Mesenchymal stem cell (in vitro differentiated cells and primary cell): Measurements from ENCODE around the gene HIRA.

Experiments used
- DNase-seq: peaks from one replicate; pipeline ENCODE4 v3.0.0-alpha.2; 2013
- H2AFZ ChIP-seq: one replicate; pipeline ENCODE4 v1.6.1; 2013; ENCODE audit warnings: low read depth, mild to moderate bottlenecking, control low read depth, inconsistent platforms, low read length, moderate library complexity
- H2AK5ac ChIP-seq: 2 replicates; pipeline ENCODE4 v1.6.1; 2013; ENCODE audit warnings: low read length, moderate library complexity, mild to moderate bottlenecking, inconsistent platforms; ENCODE audit not compliant: severe bottlenecking
- H2BK120ac ChIP-seq: one replicate; pipeline ENCODE4 v1.6.1; 2013; ENCODE audit warnings: low read depth, mild to moderate bottlenecking, inconsistent platforms, low read length, moderate library complexity
- H2BK12ac ChIP-seq, 2 experiments: one replicate each; pipeline ENCODE4 v1.6.1; 2013; ENCODE audit warnings: inconsistent platforms in 2 of 2, low read length in 2 of 2, mild to moderate bottlenecking in 2 of 2, moderate library complexity in 2 of 2, control low read depth in 1 of 2
- H2BK15ac ChIP-seq: one replicate; pipeline ENCODE4 v1.6.1; 2013; ENCODE audit warnings: mild to moderate bottlenecking, low read depth, inconsistent platforms; ENCODE audit not compliant: poor library complexity, severe bottlenecking
- H2BK5ac ChIP-seq: 2 replicates; pipeline ENCODE4 v1.6.1; 2013; ENCODE audit warnings: low read depth, mild to moderate bottlenecking, low read length, control low read depth, inconsistent platforms; ENCODE audit not compliant: poor library complexity, severe bottlenecking
- H3K14ac ChIP-seq, 2 experiments: one replicate each; pipeline ENCODE4 v1.6.1; 2013; ENCODE audit warnings: inconsistent platforms in 2 of 2, low read length in 2 of 2, control low read depth in 1 of 2, mild to moderate bottlenecking in 1 of 2, moderate library complexity in 1 of 2
- H3K18ac ChIP-seq, 2 experiments: one replicate each; pipeline ENCODE4 v1.6.1; 2013; ENCODE audit warnings: inconsistent platforms in 2 of 2, low read length in 2 of 2, control low read depth in 1 of 2, low read depth in 1 of 2, mild to moderate bottlenecking in 1 of 2
- H3K23ac ChIP-seq, 2 experiments: one replicate each; pipeline ENCODE4 v1.6.1; 2013; ENCODE audit warnings: inconsistent platforms in 2 of 2, low read length in 2 of 2, mild to moderate bottlenecking in 2 of 2, moderate library complexity in 2 of 2, control low read depth in 1 of 2
- H3K27ac ChIP-seq: 2 replicates; pipeline ENCODE4 v1.5.1; 2013; ENCODE audit warnings: mild to moderate bottlenecking, moderate library complexity, low read length, control low read depth, inconsistent platforms; ENCODE audit not compliant: poor library complexity, severe bottlenecking
- H3K27me3 ChIP-seq, 2 experiments: 2 replicates each; pipeline versions ENCODE4 v1.6.1 to v1.7.0; 2013; ENCODE audit warnings: low read length in 2 of 2, mild to moderate bottlenecking in 2 of 2, moderate library complexity in 2 of 2, control low read depth in 1 of 2, inconsistent platforms in 1 of 2; ENCODE audit not compliant: control insufficient read depth in 1 of 2, insufficient read depth in 1 of 2
- H3K36me3 ChIP-seq, 2 experiments: 2 replicates each; pipeline versions ENCODE4 v1.6.1 to v1.7.0; 2013; ENCODE audit warnings: low read length in 2 of 2, control low read depth in 1 of 2, inconsistent platforms in 1 of 2, low read depth in 1 of 2, mild to moderate bottlenecking in 1 of 2; ENCODE audit not compliant: insufficient read depth in 2 of 2, control insufficient read depth in 1 of 2
- H3K4ac ChIP-seq, 2 experiments: one replicate each; pipeline ENCODE4 v1.6.1; 2013; ENCODE audit warnings: inconsistent platforms in 2 of 2, low read length in 2 of 2, mild to moderate bottlenecking in 2 of 2, moderate library complexity in 2 of 2, control low read depth in 1 of 2, low read depth in 1 of 2
- H3K4me1 ChIP-seq: 2 replicates; pipeline ENCODE4 v1.6.1; 2013; ENCODE audit warnings: low read depth, low read length, control low read depth; ENCODE audit not compliant: control insufficient read depth, insufficient read depth
- H3K4me2 ChIP-seq: 2 replicates; pipeline ENCODE4 v1.6.1; 2013; ENCODE audit warnings: low read length, mild to moderate bottlenecking, inconsistent platforms; ENCODE audit not compliant: poor library complexity, severe bottlenecking
- H3K4me3 ChIP-seq, 2 experiments: 2 replicates each; pipeline versions ENCODE4 v1.5.1 to v1.7.0; 2013; ENCODE audit warnings: low read length in 2 of 2, mild to moderate bottlenecking in 2 of 2, control low read depth in 1 of 2, low read depth in 1 of 2; ENCODE audit not compliant: insufficient read depth in 1 of 2
- H3K79me1 ChIP-seq: replicated peaks from 2 replicates; pipeline ENCODE4 v1.6.1; 2013; ENCODE audit warnings: mild to moderate bottlenecking, control low read depth, low read length, inconsistent platforms; ENCODE audit not compliant: poor library complexity, severe bottlenecking
- H3K9ac ChIP-seq: 2 replicates; pipeline ENCODE4 v1.7.0; 2013; ENCODE audit warnings: mild to moderate bottlenecking, low read length, moderate library complexity
- H3K9me3 ChIP-seq: 2 replicates; pipeline ENCODE4 v1.7.0; 2013; ENCODE audit warnings: mild to moderate bottlenecking, low read length; ENCODE audit not compliant: control insufficient read depth
- H4K8ac ChIP-seq: one replicate; pipeline ENCODE4 v1.6.1; 2013; ENCODE audit warnings: inconsistent platforms, mild to moderate bottlenecking, low read length, moderate library complexity
- H4K91ac ChIP-seq: one replicate; pipeline ENCODE4 v1.6.1; 2013; ENCODE audit warnings: mild to moderate bottlenecking, low read length, inconsistent platforms
- WGBS: methylation state at CpG from one replicate; pipeline ENCODE4 v1.1.7; 2013; ENCODE audit warnings: mixed read lengths; 5-methylcytosine and 5-hydroxymethylcytosine counted together

Gene HIRA

DNA sequence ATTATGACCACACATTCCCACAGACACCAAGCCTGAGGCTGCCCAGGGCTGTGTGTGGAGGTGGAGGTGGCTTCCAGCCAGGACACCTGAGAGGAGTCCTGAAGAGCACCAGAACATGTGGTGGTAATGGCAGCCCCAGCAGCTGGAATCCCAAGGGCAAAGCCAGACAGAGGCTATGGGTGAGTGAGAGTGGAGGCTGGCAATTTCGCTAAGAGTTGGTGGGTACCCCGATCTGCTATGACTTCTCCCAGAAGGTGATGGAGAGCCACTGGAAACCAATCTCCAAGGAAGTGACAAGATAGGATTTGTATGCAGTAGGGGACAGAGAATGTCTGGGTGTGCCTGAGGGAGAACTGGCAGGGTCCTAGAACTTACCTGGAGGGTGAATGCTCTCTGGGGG, 70.7 kb downstream of the HIRA start:
- DNase-seq: no peak
- Histone ChIP-seq H2AK5ac (no peak overlapping the region), H3K4me2 (no peak overlapping the region), H2BK120ac (no peak overlapping the region), H2BK5ac (no peak overlapping the region), H3K27me3 (no peaks in the 10 kb centered on the region), H3K36me3 (peaks cover 63 to 90% of the 10 kb centered on the region in 2 experiments), H3K4me3 (no peak overlapping the region), H3K18ac (no peak overlapping the region), H3K14ac (no peak overlapping the region), H3K4ac (no peak overlapping the region), H4K91ac (no peak overlapping the region), H2BK15ac (no peak overlapping the region), H3K4me1 (peaks cover 9% of the 10 kb centered on the region), H3K27ac (no peak overlapping the region), H3K79me1 (peaks cover 6% of the 10 kb centered on the region), H3K23ac (no peak overlapping the region), H4K8ac (no peak overlapping the region), H2BK12ac (no peak overlapping the region), H3K9me3 (no peaks in the 10 kb centered on the region), H2AFZ (no peak overlapping the region), H3K9ac (no peak overlapping the region)
- WGBS: 98% methylated on average over 2 of the region's 2 CpGs

GRCh38 chr22:19360300-19360792, 71.2 kb downstream of the HIRA start:
- no peak for DNase-seq
- Histone ChIP-seq H3K18ac (no peak overlapping the region), H3K14ac (no peak overlapping the region), H3K36me3 (peaks cover 66 to 90% of the 10 kb centered on the region in 2 experiments), H3K4ac (no peak overlapping the region), H2BK12ac (no peak overlapping the region), H2BK120ac (no peak overlapping the region), H3K23ac (no peak overlapping the region), H2AFZ (no peak overlapping the region), H2AK5ac (no peak overlapping the region), H2BK5ac (no peak overlapping the region), H4K8ac (no peak overlapping the region), H3K9ac (no peak overlapping the region), H3K27ac (no peak overlapping the region), H3K4me1 (peaks cover 9% of the 10 kb centered on the region), H3K79me1 (peaks cover 4% of the 10 kb centered on the region), H4K91ac (no peak overlapping the region), H3K9me3 (no peaks in the 10 kb centered on the region), H3K27me3 (no peaks in the 10 kb centered on the region), H3K4me3 (no peak overlapping the region), H3K4me2 (no peak overlapping the region), H2BK15ac (no peak overlapping the region)
- WGBS: 93% methylated on average over 7 of the region's 8 CpGs

GRCh38 chr22:19359554-19360299, 71.8 kb downstream of the HIRA start:
- Histone ChIP-seq H2AFZ (no peak overlapping the region), H3K36me3 (peaks cover 67 to 90% of the 10 kb centered on the region in 2 experiments), H4K91ac (no peak overlapping the region), H3K9ac (no peak overlapping the region), H3K4me3 (no peak overlapping the region), H3K23ac (no peak overlapping the region), H3K18ac (no peak overlapping the region), H2BK5ac (no peak overlapping the region), H2BK12ac (no peak overlapping the region), H2BK120ac (no peak overlapping the region), H2BK15ac (no peak overlapping the region), H3K4ac (no peak overlapping the region), H3K9me3 (no peaks in the 10 kb centered on the region), H3K14ac (no peak overlapping the region), H3K79me1 (peaks cover 4% of the 10 kb centered on the region), H3K27ac (no peak overlapping the region), H2AK5ac (no peak overlapping the region), H3K27me3 (no peaks in the 10 kb centered on the region), H4K8ac (no peak overlapping the region), H3K4me2 (no peak overlapping the region), H3K4me1 (peaks cover 9% of the 10 kb centered on the region)
- WGBS: 94% methylated on average over 6 of the region's 6 CpGs
- no peak for DNase-seq

- H2BK15ac ChIP-seq: no peak overlapping the region
- H3K27ac ChIP-seq: no peak overlapping the region
- peaks cover 4% of the 10 kb centered on the region for H3K79me1 ChIP-seq
- no peak for DNase-seq
- H3K36me3 ChIP-seq: peaks cover 71 to 90% of the 10 kb centered on the region in 2 experiments
- H3K4me3 ChIP-seq: no peak overlapping the region
- H2BK120ac ChIP-seq: no peak overlapping the region
- H3K4me2 ChIP-seq: no peak overlapping the region
- H2BK12ac ChIP-seq: no peak overlapping the region
- peaks cover 9% of the 10 kb centered on the region for H3K4me1 ChIP-seq
- H3K4ac ChIP-seq: no peak overlapping the region
- H2AFZ ChIP-seq: no peak overlapping the region
- H3K18ac ChIP-seq: no peak overlapping the region
- H3K9ac ChIP-seq: no peak overlapping the region
- WGBS: 98% methylated on average over 11 of the region's 13 CpGs
- H2AK5ac ChIP-seq: no peak overlapping the region
- no peak overlapping the region for H3K14ac ChIP-seq
- no peak overlapping the region for H3K23ac ChIP-seq
- no peaks in the 10 kb centered on the region for H3K27me3 ChIP-seq
- no peak overlapping the region for H2BK5ac ChIP-seq
- H3K9me3 ChIP-seq: no peaks in the 10 kb centered on the region
- H4K91ac ChIP-seq: no peak overlapping the region
- H4K8ac ChIP-seq: no peak overlapping the region
These were observed 72.6 kb downstream of the HIRA start for GRCh38 chr22:19358703-19359553.
